HT-29 (cell line): Measurements from ENCODE around the gene CTR9. TPM values are rescaled to one million over a fixed set of nuclear protein-coding genes. Genes with fewer than 3 reads are reported as not detected.
"Not testable (repeated sequence)": the region's sequence is repeated elsewhere in the genome, so short reads cannot be mapped to it uniquely, and the experiment has no call there.

Source experiments
- DNase-seq: peaks from one replicate; pipeline ENCODE4 v3.0.0-alpha.2; 2015; ENCODE audit warnings: low spot score
- small RNA-seq: library from RNA; depleted of rRNA; stranded (forward); fragments of <200 nt; gene quantifications from one replicate; pipeline ENCODE3, GENCODE V24; 2014
- total RNA-seq: library from RNA; depleted of rRNA; stranded (reverse); fragments of >200 nt; shearing (Covaris generic); gene quantifications from 2 replicates; pipeline ENCODE4 v1.2.3, GENCODE V29; 2014; rRNA removed

CTR9 gene
- total RNA-seq, 1 experiment from 2014 or later: 15.9 TPM

DNA sequence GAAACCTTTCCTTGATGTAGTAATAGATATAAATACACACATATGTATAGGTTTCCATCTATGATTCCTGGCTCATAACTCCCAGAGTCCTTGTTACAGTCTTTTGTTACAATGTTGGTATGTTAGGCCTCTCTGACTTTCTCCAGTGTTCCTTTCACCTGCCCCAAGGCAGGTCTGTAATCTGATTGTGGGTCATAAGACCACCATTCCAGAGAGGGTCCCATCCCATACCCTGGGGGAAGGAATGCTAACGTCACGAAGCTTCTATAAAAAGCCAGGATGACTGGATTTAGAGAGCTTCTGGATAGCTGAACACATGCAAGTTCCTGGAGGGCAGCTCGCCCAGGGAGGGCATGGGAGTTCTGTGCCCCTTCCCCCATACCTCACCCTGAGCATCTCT lies 71.4 kb downstream of the CTR9 start:
- not testable (repeated sequence) for DNase-seq

DNA sequence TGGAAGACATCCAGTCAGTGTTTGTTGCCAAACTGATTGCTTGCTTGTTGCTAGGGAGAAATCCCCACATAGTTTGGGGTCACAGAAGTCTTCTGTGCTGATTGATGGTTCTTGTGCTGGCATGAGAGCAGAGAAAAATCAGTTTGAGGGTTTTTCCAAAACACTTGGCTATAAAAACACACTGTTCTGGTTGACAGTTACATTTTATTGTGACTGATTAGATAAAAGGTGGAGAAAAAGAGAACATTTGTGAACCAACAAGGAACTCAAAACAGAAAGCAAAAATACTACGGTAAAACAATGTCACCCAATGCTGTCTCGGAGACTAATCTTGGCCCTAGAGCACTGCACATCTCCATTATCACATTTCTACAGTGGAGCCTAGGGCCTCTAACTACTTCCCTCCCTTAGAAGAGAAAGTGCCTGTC lies 72.1 kb downstream of the CTR9 start:
- DNase-seq: no peak

GRCh38 chr11:10824888-10825287 lies 73.8 kb downstream of the CTR9 start:
- no peak for DNase-seq

DNA sequence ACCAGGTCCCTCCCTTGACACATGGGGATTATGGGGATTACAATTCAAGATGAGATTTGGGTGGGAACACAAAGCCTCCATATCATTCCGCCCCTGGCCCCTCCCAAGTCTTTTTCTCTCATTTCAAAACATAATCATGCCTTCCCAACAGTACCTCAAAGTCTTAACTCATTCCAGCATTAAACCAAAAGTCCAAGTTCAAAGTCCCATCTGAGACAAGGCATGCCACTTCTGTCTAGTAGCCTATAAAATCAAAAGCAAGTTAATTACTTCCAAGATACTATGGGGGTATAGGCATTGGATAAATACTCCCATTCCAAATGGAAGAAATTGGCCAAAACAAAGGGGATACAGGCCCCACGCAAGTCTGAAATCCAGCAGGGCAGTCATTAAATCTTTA lies 77.4 kb downstream of the CTR9 start:
- DNase-seq: no peak

DNA sequence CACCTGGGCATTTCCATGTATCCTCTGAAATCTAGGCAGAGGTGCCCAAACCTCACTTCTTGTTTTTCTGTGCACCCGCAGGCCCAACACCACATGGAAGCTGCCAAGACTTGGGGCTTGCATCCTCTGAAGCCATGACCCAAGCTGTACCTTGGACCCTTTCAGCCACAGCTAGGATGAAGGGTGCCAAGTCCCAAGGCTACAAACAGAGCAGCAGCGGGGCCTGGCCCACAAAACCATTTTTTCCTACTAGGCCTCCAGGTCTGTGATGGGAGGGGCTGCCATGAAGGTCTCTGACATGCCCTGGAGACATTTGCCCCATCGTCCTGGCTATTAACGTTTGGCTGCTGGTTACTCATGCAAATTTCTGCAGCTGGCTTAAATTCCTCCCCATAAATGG lies 78.1 kb downstream of the CTR9 start:
- no peak for DNase-seq

Small RNA genes lying within 50 kb of the gene (small RNA-seq; reads per million reads assigned to genes)
- gene RF00019 (not detected), gene SNORD97 (not detected)

Other genes starting within 250 kb of the CTR9 start
- 10.1 and 11.7 TPM in 2 replicates for gene RNF141, start 210.1 kb upstream of the CTR9 start, total RNA-seq
- gene LYVE1, start 182.6 kb upstream of the CTR9 start, total RNA-seq: not detected in 2 replicates
- gene IRAG1, start 57.5 kb upstream of the CTR9 start, total RNA-seq: 0.21 and 1.3 TPM in 2 replicates
- 514 and 533 TPM in 2 replicates for gene EIF4G2, start 57.7 kb downstream of the CTR9 start, total RNA-seq
- gene ZBED5, start 106.8 kb downstream of the CTR9 start, total RNA-seq: 16.1 and 16.6 TPM in 2 replicates